ENCODE measurements around the gene B4GALNT4. TPM values are rescaled to one million over a fixed set of nuclear protein-coding genes. Genes with fewer than 3 reads are reported as not detected.

Gene B4GALNT4
- total and polyA plus RNA-seq, 2 of the 8 experiments (the other 6 are each of a cell fraction or from before 2014, with no cell fraction given): 40.9 to 76.3 TPM

GRCh38 chr11:367956-368413, 1.3 kb upstream of the B4GALNT4 start (continued):
- no peak for TF ChIP-seq CBX8 (IDR thresholded peaks at IDR 0.05; ENCODE audit: borderline replicate concordance, low read depth, low read length)
- TF ChIP-seq ASH2L (IDR thresholded peaks at IDR 0.05; ENCODE audit: low read length): no peak
- TF ChIP-seq TAF7 (optimal IDR thresholded peaks at IDR 0.05; ENCODE audit: borderline replicate concordance, low read depth, low read length): no peak
- peak; percentile 30; the same call in 1 of the 2 replicates for TF ChIP-seq SP4 (IDR thresholded peaks at IDR 0.05; ENCODE audit: low read length)
- TF ChIP-seq SP2 (IDR thresholded peaks at IDR 0.05; ENCODE audit: low read length): no peak
- TF ChIP-seq MAX (IDR thresholded peaks at IDR 0.05): 0 out of 2 replicates have a peak, but pooled peaks have one; percentile 12
- TF ChIP-seq POU5F1 (IDR thresholded peaks at IDR 0.05; ENCODE audit: low read depth, low read length): no peak
- TF ChIP-seq TEAD4 (IDR thresholded peaks at IDR 0.05; ENCODE audit: low read depth, low read length): no peak
- no peak for TF ChIP-seq USF2 (IDR thresholded peaks at IDR 0.05; ENCODE audit: low read length)
- TF ChIP-seq ZNF274 (IDR thresholded peaks at IDR 0.05; ENCODE audit: borderline replicate concordance, extremely low read depth, low read length): no peak
- no peak for TF ChIP-seq SIN3A (conservative IDR thresholded peaks at IDR 0.05 in 1 of 2, IDR thresholded peaks at IDR 0.05 in 1 of 2; ENCODE audit: low read depth in 1 of 2, low read length in 2 of 2)
- no peak for TF ChIP-seq CBX5 (IDR thresholded peaks at IDR 0.05; ENCODE audit: low read depth, low read length)
- TF ChIP-seq GABPA (IDR thresholded peaks at IDR 0.05; ENCODE audit: borderline replicate concordance, insufficient read depth, low read length): no peak
- TF ChIP-seq NANOG (IDR thresholded peaks at IDR 0.05; ENCODE audit: insufficient read depth, low read depth, low read length, poor library complexity, severe bottlenecking): no peak
- no peak for TF ChIP-seq EZH2 (IDR thresholded peaks at IDR 0.05; ENCODE audit: low read depth, low read length, severe bottlenecking)
- no peak for TF ChIP-seq SP1 (IDR thresholded peaks at IDR 0.05; ENCODE audit: low read depth, low read length)
- no peak for TF ChIP-seq ATF2 (IDR thresholded peaks at IDR 0.05; ENCODE audit: low read length)
- no peak for TF ChIP-seq CHD2 (IDR thresholded peaks at IDR 0.05; ENCODE audit: low read length)
- TF ChIP-seq RBBP5 (IDR thresholded peaks at IDR 0.05; ENCODE audit: borderline replicate concordance, low read depth, low read length): no peak
- TF ChIP-seq FOSL1 (IDR thresholded peaks at IDR 0.05; ENCODE audit: insufficient read depth, low read depth, low read length): no peak
- no peak for TF ChIP-seq SIX5 (IDR thresholded peaks at IDR 0.05; ENCODE audit: low read depth, low read length)
- TF ChIP-seq EP300 (IDR thresholded peaks at IDR 0.05; ENCODE audit: borderline replicate concordance in 1 of 2, low read depth in 2 of 2, low read length in 2 of 2): no peak
- TF ChIP-seq CEBPB (IDR thresholded peaks at IDR 0.05; ENCODE audit: low read depth, low read length): no peak

Measured in H1 (cell line).